ENCODE measurements around the gene ITGB8. TPM values are rescaled to one million over a fixed set of nuclear protein-coding genes. Genes with fewer than 3 reads are reported as not detected.

ITGB8 gene
- total RNA-seq, 1 donor from 2014 or later: 62.6 TPM

DNA sequence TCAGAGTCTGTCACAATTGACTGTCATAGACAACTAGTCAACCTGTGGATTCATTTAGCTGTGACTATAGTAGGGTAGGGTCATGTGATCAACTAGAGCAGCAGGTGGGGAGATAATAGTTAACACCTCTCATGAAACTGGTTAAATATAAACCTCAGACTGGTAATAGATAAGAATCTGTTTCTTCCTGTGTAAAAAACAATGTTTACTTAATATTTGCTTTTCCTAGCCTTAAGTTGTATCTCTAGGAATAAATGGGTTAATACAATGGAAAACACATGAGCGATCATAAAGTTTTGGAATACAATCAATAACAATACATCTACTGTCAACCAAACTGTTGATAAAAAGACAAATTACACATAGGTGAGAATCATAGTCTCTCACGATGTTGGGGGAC is 43.4 kb upstream of the ITGB8 start:
- no peaks in the 10 kb centered on the region for H3K4me1 ChIP-seq
- no peak for DNase-seq (ENCODE audit: extremely low spot score in 2 of 2)
- H3K36me3 ChIP-seq: no peaks in the 10 kb centered on the region
- no peaks in the 10 kb centered on the region for H3K9me3 ChIP-seq
- intact Hi-C loops (cut with DNase I): no loop called here
- no peak overlapping the region for H3K27ac ChIP-seq
- TF ChIP-seq CTCF (IDR thresholded peaks at IDR 0.05): no peak
- TF ChIP-seq POLR2A (IDR thresholded peaks at IDR 0.05): no peak
- no peak for TF ChIP-seq POLR2AphosphoS5 (IDR thresholded peaks at IDR 0.05; ENCODE audit: insufficient read depth in 1 of 2, low read depth in 1 of 2)
- no peak overlapping the region for H3K4me3 ChIP-seq
- no peaks in the 10 kb centered on the region for H3K27me3 ChIP-seq

DNA sequence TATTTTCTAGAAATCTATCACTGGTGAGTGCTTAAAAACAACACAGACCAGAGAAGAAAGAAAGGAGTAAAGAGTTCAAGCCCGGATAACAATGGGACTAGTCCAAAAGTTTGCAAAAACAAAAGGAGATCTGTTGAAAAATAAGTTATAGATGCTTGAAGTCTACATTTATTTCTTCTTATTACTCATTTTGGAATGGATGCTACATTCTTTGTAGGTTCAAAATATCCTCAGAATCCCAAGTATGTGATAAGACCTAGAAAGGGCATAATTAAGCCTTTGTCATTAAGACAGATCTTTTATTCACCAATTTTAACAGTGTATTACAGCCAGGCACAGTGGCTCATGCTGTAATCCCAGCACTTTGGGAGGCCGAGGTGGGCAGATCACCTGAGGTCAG is 42.7 kb upstream of the ITGB8 start:
- no peaks in the 10 kb centered on the region for H3K27me3 ChIP-seq
- TF ChIP-seq POLR2AphosphoS5 (IDR thresholded peaks at IDR 0.05; ENCODE audit: insufficient read depth in 1 of 2, low read depth in 1 of 2) (no peak), POLR2A (IDR thresholded peaks at IDR 0.05) (no peak), CTCF (IDR thresholded peaks at IDR 0.05) (no peak)
- no peaks in the 10 kb centered on the region for H3K36me3 ChIP-seq
- intact Hi-C loops (cut with DNase I): no loop called here
- H3K9me3 ChIP-seq: no peaks in the 10 kb centered on the region
- no peak overlapping the region for H3K4me3 ChIP-seq
- H3K27ac ChIP-seq: no peak overlapping the region
- DNase-seq (ENCODE audit: extremely low spot score in 2 of 2): no peak
- no peaks in the 10 kb centered on the region for H3K4me1 ChIP-seq

DNA sequence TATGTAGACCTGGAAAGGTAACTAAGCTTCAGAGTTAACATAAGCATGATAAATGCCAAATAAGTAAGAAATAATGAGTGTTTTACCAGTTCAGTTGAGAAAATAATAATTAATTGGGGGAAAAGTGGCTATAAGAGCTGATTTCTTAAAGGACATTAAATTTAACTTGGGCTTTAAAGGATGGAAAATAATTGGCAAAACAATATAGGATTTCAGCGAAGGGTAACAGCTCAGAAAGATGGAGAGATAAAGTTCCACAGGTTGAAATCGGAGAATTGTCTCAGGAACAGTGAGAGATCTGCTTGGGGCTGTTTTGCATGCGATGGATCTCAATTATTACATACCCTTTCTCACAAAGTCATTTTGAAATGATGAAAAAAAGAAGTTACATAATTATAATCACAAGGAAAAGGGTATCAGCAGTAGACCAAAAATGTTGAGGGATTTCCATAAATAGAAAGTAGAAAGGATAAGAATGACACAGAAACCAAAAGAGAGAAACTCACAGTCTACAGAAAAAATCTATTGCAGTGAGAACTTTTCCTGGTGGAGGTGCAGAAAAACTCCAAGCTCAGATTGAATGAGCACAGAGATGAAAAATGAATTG is 40.1 kb upstream of the ITGB8 start:
- Histone ChIP-seq H3K27me3 (no peaks in the 10 kb centered on the region), H3K4me3 (no peak overlapping the region), H3K36me3 (no peaks in the 10 kb centered on the region), H3K4me1 (no peaks in the 10 kb centered on the region), H3K9me3 (no peaks in the 10 kb centered on the region), H3K27ac (no peak overlapping the region)
- no peak for TF ChIP-seq CTCF (IDR thresholded peaks at IDR 0.05)
- no peak for TF ChIP-seq POLR2A (IDR thresholded peaks at IDR 0.05)
- no peak for TF ChIP-seq POLR2AphosphoS5 (IDR thresholded peaks at IDR 0.05; ENCODE audit: insufficient read depth in 1 of 2, low read depth in 1 of 2)
- intact Hi-C loops (cut with DNase I): no loop called here
- DNase-seq (ENCODE audit: extremely low spot score in 2 of 2): no peak

GRCh38 chr7:20293336-20293735 is 37.4 kb upstream of the ITGB8 start:
- intact Hi-C loops (cut with DNase I): no loop called here
- Histone ChIP-seq H3K36me3 (no peaks in the 10 kb centered on the region), H3K27ac (no peak overlapping the region), H3K27me3 (no peaks in the 10 kb centered on the region), H3K9me3 (no peaks in the 10 kb centered on the region), H3K4me3 (no peak overlapping the region), H3K4me1 (no peaks in the 10 kb centered on the region)
- no peak for DNase-seq (ENCODE audit: extremely low spot score in 2 of 2)
- TF ChIP-seq POLR2AphosphoS5 (IDR thresholded peaks at IDR 0.05; ENCODE audit: insufficient read depth in 1 of 2, low read depth in 1 of 2) (no peak), CTCF (IDR thresholded peaks at IDR 0.05) (no peak), POLR2A (IDR thresholded peaks at IDR 0.05) (no peak)

GRCh38 chr7:20296444-20296843 is 34.3 kb upstream of the ITGB8 start:
- no peak for DNase-seq (ENCODE audit: extremely low spot score in 2 of 2)
- TF ChIP-seq POLR2AphosphoS5 (IDR thresholded peaks at IDR 0.05; ENCODE audit: insufficient read depth in 1 of 2, low read depth in 1 of 2): no peak
- TF ChIP-seq POLR2A (IDR thresholded peaks at IDR 0.05): no peak
- TF ChIP-seq CTCF (IDR thresholded peaks at IDR 0.05): no peak
- Histone ChIP-seq H3K4me3 (no peak overlapping the region), H3K9me3 (no peaks in the 10 kb centered on the region), H3K4me1 (no peaks in the 10 kb centered on the region), H3K36me3 (no peaks in the 10 kb centered on the region), H3K27me3 (no peaks in the 10 kb centered on the region), H3K27ac (no peak overlapping the region)
- intact Hi-C loops (cut with DNase I): no loop called here

Measured in vagina (tissue), 2 donors.